Nephron progenitor cell (in vitro differentiated cells): ENCODE results near the gene CMSS1.
A peak's percentile ranks its signal among the peaks of the same experiment; 100 is the strongest.

Source experiments
- DNase-seq: peaks from one replicate; pipeline ENCODE4 v3.0.0; 2021
- H3K27ac Mint-ChIP-seq: 2 replicates; pipeline ENCODE4 v1.8.0; 2021; ENCODE audit warnings: mild to moderate bottlenecking, moderate library complexity, mixed read lengths
- H3K27me3 Mint-ChIP-seq: 2 replicates; pipeline ENCODE4 v1.8.0; 2021; ENCODE audit warnings: mild to moderate bottlenecking, low read depth, mixed read lengths; ENCODE audit not compliant: poor library complexity
- H3K36me3 Mint-ChIP-seq: 2 replicates; pipeline ENCODE4 v1.8.0; 2021; ENCODE audit warnings: low read depth, mixed read lengths
- H3K4me1 Mint-ChIP-seq: 2 replicates; pipeline ENCODE4 v1.8.0; 2021; ENCODE audit warnings: mixed read lengths
- H3K4me3 Mint-ChIP-seq: 2 replicates; pipeline ENCODE4 v1.8.0; 2021; ENCODE audit warnings: mild to moderate bottlenecking, moderate library complexity, mixed read lengths
- H3K9me3 Mint-ChIP-seq: 2 replicates; pipeline ENCODE4 v1.8.0; 2021; ENCODE audit warnings: mild to moderate bottlenecking, moderate library complexity, mixed read lengths
- CTCF ChIP-seq: fragments of 200-600 bp; sonication (generic); IDR thresholded peaks from 2 replicates; pipeline ENCODE4 v1.5.0; 2021; ENCODE audit warnings: antibody characterized with exemption

CMSS1 gene

GRCh38 chr3:99864289-99864688 is 46.6 kb downstream of the CMSS1 start:
- H3K36me3 Mint-ChIP-seq, result peaks cover 30% of the 10 kb centered on the region
- no peak for DNase-seq
- no peak overlapping the region for H3K27ac Mint-ChIP-seq
- H3K9me3 Mint-ChIP-seq, result peaks cover 3% of the 10 kb centered on the region
- peaks cover 36% of the 10 kb centered on the region for H3K4me1 Mint-ChIP-seq
- H3K27me3 Mint-ChIP-seq, result peaks cover 6% of the 10 kb centered on the region
- no peak for TF ChIP-seq CTCF
- no peak overlapping the region for H3K4me3 Mint-ChIP-seq

GRCh38 chr3:99865321-99865720 is 47.7 kb downstream of the CMSS1 start:
- no peak overlapping the region for H3K4me3 Mint-ChIP-seq
- no peak for DNase-seq
- H3K9me3 Mint-ChIP-seq, result peaks cover 3% of the 10 kb centered on the region
- H3K27me3 Mint-ChIP-seq, result peaks cover 6% of the 10 kb centered on the region
- H3K4me1 Mint-ChIP-seq, result peaks cover 46% of the 10 kb centered on the region
- TF ChIP-seq CTCF, result no peak
- no peak overlapping the region for H3K27ac Mint-ChIP-seq
- H3K36me3 Mint-ChIP-seq, result peaks cover 30% of the 10 kb centered on the region

GRCh38 chr3:99866261-99866761 is 48.6 kb downstream of the CMSS1 start:
- no peak for DNase-seq
- Mint-ChIP-seq H3K27me3 (peaks cover 6% of the 10 kb centered on the region), H3K4me1 (peaks cover 55% of the 10 kb centered on the region), H3K4me3 (peak overlapping the region; percentile 11), H3K9me3 (peaks cover 3% of the 10 kb centered on the region), H3K27ac (peak overlapping the region; percentile 88), H3K36me3 (peaks cover 30% of the 10 kb centered on the region)
- no peak for TF ChIP-seq CTCF

- Mint-ChIP-seq H3K4me1 (peaks cover 69% of the 10 kb centered on the region), H3K27ac (peak overlapping the region; percentile 83), H3K36me3 (peaks cover 21% of the 10 kb centered on the region), H3K4me3 (no peak overlapping the region), H3K9me3 (peaks cover 3% of the 10 kb centered on the region), H3K27me3 (peaks cover 6% of the 10 kb centered on the region)
- TF ChIP-seq CTCF, result no peak
- DNase-seq, result no peak
Measured at GRCh38 chr3:99867594-99868310, 50.1 kb downstream of the CMSS1 start.

- DNase-seq, result no peak
- H3K4me1 Mint-ChIP-seq, result peaks cover 73% of the 10 kb centered on the region
- TF ChIP-seq CTCF, result no peak
- H3K36me3 Mint-ChIP-seq, result peaks cover 15% of the 10 kb centered on the region
- H3K9me3 Mint-ChIP-seq, result no peaks in the 10 kb centered on the region
- H3K4me3 Mint-ChIP-seq, result no peak overlapping the region
- peak overlapping the region; percentile 83 for H3K27ac Mint-ChIP-seq
- H3K27me3 Mint-ChIP-seq, result peaks cover 6% of the 10 kb centered on the region
Measured at GRCh38 chr3:99868311-99868646, 50.6 kb downstream of the CMSS1 start.

GRCh38 chr3:99869621-99870020 is 52.0 kb downstream of the CMSS1 start:
- no peak for TF ChIP-seq CTCF
- no peak overlapping the region for H3K4me3 Mint-ChIP-seq
- peaks cover 86% of the 10 kb centered on the region for H3K4me1 Mint-ChIP-seq
- H3K27ac Mint-ChIP-seq, result peak overlapping the region; percentile 58
- no peaks in the 10 kb centered on the region for H3K9me3 Mint-ChIP-seq
- H3K36me3 Mint-ChIP-seq, result peaks cover 2% of the 10 kb centered on the region
- H3K27me3 Mint-ChIP-seq, result peaks cover 4% of the 10 kb centered on the region
- DNase-seq, result no peak
